HG02678 (cell line): ENCODE results near the gene NCK2.
"Not testable (repeated sequence)": the region's sequence is repeated elsewhere in the genome, so short reads cannot be mapped to it uniquely, and the experiment has no call there.

Source experiments
- ATAC-seq: cut with Tn5 transposase; IDR thresholded peaks from one replicate; pipeline ENCODE4 v1.9.1; 2021; ENCODE audit warnings: mild to moderate bottlenecking, moderate library complexity; ENCODE audit not compliant: unreplicated experiment

The NCK2 gene

GRCh38 chr2:105754011-105754410, 9.3 kb downstream of the NCK2 start:
- ATAC-seq, result no peak

- ATAC-seq, result no peak
Observed at GRCh38 chr2:105754994-105755393, 10.3 kb downstream of the NCK2 start.

GRCh38 chr2:105755895-105756294, 11.2 kb downstream of the NCK2 start:
- ATAC-seq, result no peak

- no peak for ATAC-seq
Observed at GRCh38 chr2:105756435-105756834, 11.7 kb downstream of the NCK2 start.

- peak; percentile 24 for ATAC-seq
Observed at GRCh38 chr2:105756865-105757264, 12.2 kb downstream of the NCK2 start.

GRCh38 chr2:105757433-105757832, 12.7 kb downstream of the NCK2 start:
- ATAC-seq, result peak; percentile 32

GRCh38 chr2:105760191-105760590, 15.5 kb downstream of the NCK2 start:
- no peak for ATAC-seq

- no peak for ATAC-seq
Observed at GRCh38 chr2:105760639-105761337, 16.1 kb downstream of the NCK2 start.

- no peak for ATAC-seq
Observed at GRCh38 chr2:105761931-105762515, 17.3 kb downstream of the NCK2 start.

GRCh38 chr2:105763076-105763475, 18.4 kb downstream of the NCK2 start:
- no peak for ATAC-seq

GRCh38 chr2:105764059-105764458, 19.3 kb downstream of the NCK2 start:
- ATAC-seq, result no peak

GRCh38 chr2:105765415-105766299, 20.9 kb downstream of the NCK2 start:
- no peak for ATAC-seq

GRCh38 chr2:105766300-105766866, 21.7 kb downstream of the NCK2 start:
- ATAC-seq, result no peak

GRCh38 chr2:105768176-105768575, 23.5 kb downstream of the NCK2 start:
- ATAC-seq, result no peak

GRCh38 chr2:105768961-105769452, 24.3 kb downstream of the NCK2 start:
- peak; percentile 67 for ATAC-seq

GRCh38 chr2:105769504-105769903, 24.8 kb downstream of the NCK2 start:
- ATAC-seq, result no peak

GRCh38 chr2:105770149-105770548, 25.4 kb downstream of the NCK2 start:
- ATAC-seq, result no peak

GRCh38 chr2:105771291-105771690, 26.6 kb downstream of the NCK2 start:
- ATAC-seq, result not testable (repeated sequence)

GRCh38 chr2:105771836-105772235, 27.1 kb downstream of the NCK2 start:
- ATAC-seq, result no peak

GRCh38 chr2:105772362-105772761, 27.6 kb downstream of the NCK2 start:
- ATAC-seq, result no peak

GRCh38 chr2:105773568-105773967, 28.9 kb downstream of the NCK2 start:
- no peak for ATAC-seq
